GM21717 (cell line): ENCODE measurements around the gene PCSK9.
"Not testable (repeated sequence)": the region's sequence is repeated elsewhere in the genome, so short reads cannot be mapped to it uniquely, and the experiment has no call there.

Source experiments
- ATAC-seq: cut with Tn5 transposase; IDR thresholded peaks from one replicate; pipeline ENCODE4 v1.9.1; 2021; ENCODE audit warnings: mild to moderate bottlenecking, moderate library complexity; ENCODE audit not compliant: unreplicated experiment

Gene PCSK9

DNA sequence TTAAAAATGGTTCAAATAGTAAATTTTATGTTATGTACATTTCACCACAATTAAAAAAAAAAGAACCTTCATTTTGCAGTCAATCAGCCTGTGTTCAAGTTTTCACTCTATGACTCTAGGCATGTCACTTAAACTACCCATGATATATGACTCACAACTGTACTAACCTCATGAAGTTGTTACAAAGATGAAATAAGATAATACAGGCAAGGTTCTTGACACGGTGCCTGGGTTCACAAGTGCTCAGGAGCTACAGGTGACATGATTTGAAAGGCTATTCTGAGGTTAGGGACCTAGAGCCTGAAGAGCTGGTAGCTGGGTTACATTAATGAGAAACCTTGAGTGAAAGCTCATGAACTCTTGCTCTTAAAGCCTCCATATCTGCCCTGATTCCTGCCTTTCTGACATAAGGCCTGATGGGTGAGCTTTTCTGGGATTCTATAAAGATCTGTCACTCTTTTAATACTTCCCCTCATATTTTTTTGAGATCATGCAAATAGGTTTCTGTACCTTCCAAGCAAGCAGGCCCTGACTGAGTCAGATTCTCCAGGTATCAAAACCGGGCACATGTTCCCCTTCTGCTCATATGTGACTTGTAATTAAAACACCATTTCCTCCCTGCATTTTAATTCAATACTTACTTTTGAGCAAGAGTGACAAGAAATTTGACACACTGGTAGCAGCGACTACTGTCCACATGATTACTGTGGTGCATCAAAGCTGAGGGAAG lies 34.0 kb downstream of the PCSK9 start:
- ATAC-seq: no peak

DNA sequence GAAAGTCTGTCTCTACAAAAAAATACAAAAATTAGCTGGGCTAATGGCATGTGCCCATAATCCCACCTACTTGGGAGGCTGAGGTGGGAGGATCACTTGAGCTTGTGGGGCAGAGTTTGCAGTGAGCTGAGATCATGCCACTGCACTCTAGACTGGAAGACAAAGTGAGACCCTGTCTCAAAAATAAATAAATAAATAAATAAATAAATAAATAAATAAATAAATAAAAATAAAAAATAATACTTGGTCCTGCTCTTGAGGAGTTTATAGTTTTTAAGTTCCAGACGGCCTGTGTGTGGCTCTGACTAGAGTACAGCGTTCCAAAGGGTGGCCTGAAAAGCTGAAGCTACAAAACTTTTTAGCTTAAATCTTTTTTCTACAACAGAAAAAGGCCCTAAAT lies 35.1 kb downstream of the PCSK9 start:
- ATAC-seq: no peak

DNA sequence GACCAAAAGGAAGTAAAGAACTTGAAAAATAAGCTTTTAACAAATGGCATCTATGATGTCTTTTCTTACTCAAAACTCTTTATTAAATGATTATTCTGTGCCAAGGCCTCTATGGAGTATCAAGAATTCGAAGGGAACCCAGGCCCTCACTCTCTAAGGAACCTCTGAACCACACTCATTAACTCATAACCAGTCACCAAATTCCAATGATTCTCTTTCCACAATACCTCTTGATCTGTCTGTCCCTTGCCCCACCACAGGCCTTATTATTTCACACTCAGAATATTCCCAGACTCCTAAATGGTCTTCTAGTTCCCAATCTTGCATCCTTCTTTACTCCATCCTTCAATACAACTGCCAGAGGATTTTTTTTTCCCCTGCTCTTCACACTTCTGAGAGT lies 37.0 kb downstream of the PCSK9 start:
- ATAC-seq: no peak

DNA sequence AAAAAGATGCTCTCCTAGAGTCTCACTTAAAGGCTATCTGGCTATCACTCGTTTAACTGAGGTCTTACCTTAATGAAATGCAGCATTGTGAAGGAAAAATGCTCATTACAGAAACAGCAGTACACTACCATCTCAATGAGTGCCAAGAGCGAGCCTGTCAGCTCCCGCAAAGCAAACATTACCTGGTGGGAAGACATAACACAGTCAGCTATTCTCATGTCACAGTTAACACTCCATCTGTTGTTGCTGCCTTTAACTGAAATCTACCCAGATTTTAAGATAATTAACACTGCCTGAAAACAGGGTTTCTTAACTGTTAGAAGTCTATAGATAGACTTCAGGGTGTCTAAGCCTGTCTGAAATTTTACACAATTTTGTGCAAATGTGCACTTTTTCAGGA lies 39.1 kb downstream of the PCSK9 start:
- ATAC-seq: no peak

DNA sequence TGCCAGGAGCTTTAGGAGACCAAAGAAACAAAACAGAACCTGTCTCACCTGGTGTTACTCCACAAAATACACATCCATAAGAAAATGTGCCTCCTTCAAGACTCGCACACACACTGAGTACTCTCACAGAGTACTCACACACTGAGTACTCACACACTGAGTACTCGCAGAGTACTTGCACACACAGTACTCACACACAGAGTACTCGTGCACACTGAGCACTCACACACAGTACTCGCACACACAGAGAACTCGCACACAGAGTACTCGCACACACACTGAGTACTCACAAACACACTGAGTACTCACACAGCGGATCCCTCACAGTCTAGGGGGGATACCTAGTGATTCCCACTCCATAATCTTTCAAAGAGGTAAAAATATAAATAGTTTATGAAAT lies 40.3 kb downstream of the PCSK9 start:
- no peak for ATAC-seq

DNA sequence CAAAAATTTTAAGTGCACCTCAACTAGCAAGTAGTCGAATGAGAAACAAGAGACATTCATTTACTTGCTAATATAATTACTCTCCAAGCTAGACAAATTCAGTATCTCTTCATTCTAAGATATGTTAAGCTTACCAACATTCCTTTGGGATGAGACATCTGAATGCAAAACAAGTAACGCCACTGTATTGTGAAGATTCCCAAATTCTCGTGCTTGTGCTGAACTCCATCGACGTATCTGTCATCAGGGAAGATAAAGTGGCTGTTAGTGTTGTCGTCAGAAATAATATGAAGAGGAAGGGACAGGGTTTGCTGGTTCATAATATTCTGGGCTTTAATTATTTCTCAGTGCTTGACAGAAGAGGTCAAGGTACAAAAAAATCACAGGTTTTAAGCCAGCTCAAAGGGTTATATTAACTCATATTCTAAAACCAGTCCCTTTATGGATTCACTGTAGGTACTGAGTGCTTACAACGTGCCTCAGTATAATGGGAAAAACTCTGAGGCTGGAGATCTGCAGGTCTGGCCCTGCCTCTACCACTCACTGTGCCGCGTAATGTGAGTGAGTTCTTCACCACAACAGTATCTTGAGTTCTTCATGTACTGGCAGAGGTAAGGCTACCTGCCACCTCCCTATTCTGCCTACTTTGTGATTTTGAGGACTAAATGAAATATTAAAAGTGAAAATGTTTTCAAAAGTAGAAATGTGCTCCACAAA lies 42.0 kb downstream of the PCSK9 start:
- no peak for ATAC-seq

DNA sequence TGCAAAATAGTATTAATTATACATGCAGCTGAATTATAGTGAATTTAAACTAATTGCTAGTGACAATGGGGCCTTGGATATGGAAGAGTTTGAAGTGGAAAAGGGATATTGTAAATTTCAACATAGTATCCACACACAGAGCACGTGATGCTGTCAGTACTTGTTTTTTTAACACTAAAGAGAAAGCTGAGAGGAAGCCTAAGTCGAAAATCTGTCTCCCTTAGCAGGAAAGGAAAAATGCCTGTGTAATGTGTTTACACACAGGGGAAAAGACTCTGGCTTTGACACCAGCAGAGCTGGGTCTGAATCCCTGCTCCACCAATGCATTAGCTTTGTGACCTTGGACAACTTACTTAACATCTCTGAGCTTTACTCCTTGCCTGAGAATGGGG lies 42.6 kb downstream of the PCSK9 start:
- no peak for ATAC-seq

DNA sequence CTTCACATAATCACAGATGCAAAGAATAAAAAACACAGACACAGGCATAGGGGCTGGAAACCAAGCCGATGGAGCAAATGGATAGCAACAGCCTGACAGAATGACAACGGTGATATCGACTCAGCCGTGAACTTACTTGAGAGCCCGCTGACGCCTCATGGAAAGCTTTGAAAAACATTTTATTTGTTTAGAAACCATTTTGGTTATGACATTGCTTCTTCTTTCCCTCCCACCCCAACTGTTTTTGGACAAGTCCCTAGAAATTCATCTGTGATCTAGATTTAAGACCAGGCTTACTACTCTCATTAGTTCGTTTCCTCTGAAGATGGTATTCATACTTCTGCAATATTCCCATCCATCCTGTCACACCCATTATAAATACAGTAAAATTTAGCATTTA lies 44.9 kb downstream of the PCSK9 start:
- no peak for ATAC-seq

DNA sequence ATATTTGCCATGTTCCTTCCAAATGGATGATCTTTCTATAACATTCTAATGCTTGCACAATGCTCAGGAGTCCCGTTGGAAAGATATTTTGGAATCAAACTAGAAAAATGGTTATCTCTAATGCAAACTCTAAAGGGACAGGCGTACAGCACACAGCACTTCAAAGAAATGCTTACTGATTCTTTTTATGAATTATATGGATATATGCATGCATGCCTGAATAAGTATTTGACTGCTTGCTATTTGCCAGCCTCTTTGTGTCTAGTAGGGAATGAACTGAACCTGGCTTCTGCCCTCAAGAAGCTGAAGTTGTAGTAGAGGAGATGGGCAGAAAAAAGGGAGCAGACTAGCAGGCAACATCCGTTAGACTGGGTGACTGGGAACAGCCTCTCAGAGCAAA lies 48.1 kb downstream of the PCSK9 start:
- ATAC-seq: no peak

DNA sequence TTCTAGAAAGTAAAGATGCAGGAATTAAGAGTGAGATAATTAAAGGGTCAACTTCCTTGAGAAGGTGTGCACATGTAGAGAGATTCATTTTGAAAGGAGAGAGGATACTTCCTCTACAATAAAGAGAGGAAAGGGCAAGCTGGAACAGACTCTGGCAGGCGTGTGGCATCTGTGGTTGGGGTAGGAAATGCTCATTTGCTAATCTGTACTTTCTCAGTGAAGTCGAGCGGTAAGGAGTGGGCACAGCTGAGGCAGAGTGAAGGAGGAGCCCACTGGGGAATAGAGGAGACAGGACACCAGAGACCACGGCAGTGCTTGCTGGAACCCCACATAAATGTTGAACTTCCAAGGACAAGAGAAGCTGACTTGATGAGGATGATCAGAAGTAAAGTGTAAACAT lies 49.1 kb downstream of the PCSK9 start:
- no peak for ATAC-seq

DNA sequence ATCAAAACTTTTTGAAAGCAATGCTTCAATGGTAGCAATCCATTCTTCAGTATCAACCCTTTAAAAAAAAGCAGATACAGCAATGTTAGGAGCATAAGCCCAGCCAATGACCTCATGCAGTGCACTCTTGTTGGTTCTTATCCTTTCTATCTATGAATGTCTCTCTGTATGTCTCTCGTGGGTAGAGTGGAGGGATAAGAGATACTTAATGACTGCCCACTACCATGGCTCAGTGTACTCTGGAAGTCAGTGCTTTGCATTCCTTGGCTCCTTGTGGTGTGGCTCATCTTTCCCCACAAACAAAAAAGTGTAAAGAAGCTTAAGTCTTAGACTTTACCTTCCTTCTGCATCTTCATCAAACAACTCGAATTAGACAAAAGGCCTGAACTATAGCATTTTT lies 50.3 kb downstream of the PCSK9 start:
- ATAC-seq: no peak

DNA sequence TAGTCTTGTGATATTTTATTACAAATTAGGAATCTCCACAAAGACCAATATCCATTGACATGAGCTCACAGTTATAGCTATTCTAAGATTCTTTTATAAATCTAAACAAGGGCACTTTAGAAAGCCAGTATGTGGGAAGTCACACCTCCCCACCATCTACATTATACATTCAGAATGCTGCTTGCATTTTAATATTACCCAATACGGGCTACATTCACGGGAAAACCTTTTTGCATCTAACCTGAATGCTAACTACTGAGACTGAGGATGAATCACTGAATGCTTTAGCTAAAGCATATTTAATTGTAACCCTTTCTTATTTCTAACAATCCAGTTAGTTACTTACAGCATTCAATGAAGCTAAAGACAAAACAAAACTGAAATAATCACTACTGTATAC lies 53.1 kb downstream of the PCSK9 start:
- ATAC-seq: no peak

DNA sequence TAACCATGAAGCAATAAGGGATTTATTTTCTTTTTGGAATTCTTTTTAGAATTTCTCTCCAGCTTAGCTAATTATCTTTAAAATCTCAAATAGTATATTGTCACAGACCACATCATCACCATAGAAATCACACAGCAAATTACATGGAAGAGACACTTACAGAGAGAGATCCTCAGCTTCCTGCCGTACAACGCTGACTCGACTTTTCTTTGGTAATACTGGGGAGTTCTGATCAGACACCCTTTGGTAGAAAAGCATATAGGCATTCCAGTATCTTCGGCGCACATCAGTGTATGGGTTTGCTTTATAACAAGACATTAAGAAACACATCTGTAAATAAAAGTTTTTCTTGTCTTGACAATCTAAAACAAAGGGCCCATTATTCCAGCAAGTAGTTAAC lies 55.7 kb downstream of the PCSK9 start:
- ATAC-seq: no peak

DNA sequence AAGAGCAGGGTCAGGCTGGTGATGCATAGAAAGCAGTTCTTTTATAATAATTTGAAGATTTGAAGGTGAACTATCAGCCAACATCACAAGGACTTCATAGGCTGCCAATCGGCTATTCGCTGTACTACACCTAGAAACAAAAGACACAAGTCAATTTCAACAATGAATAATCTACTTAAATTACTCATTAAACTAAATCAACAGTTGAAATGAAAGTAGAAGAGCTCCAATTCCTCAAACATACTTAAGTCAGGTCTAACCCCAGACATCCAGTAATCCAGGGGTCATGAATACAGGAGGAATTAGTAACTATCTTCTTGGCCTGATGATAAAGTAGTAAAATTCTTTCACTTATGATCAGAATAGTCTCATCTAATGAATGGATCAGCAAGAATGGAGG lies 64.5 kb downstream of the PCSK9 start:
- ATAC-seq: no peak

DNA sequence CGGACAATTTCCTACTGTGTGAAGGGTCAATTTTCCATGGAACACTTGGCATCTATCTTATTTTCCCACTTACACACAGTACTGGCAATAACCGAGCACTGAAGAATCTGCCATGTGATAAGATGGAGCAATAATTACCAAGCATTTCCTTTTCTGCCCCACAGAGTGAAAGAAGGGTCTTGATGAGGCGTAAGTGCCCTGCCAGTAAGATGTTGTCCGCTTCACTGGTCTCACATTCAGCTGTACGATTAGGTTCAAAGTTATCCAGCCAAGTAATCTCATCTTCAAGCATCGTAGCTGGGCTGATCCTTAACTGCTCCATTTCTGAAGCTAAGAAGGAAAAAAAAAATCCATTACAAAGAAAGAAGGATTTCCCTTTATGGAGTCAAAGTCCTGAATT lies 67.8 kb downstream of the PCSK9 start:
- no peak for ATAC-seq

DNA sequence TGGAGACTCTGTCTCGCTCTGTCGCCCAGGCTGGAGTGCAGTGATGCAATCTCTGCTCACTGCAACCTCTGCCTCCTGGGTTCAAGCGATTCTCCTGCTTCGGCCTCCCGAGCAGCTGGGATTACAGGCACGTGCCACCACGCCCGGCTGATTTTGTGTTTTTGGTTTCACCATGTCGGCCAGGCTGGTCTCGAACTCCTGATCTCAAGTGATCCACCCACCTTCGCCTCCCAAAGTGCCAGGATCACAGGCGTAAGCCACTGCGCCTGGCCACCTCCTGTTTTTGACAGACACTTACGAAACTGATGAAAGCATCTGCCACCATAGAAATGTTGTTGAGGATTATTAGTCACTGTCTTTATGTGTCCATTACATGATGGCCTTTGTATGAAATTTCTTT lies 69.7 kb downstream of the PCSK9 start:
- ATAC-seq: not testable (repeated sequence)
